Measurements from ENCODE around the gene GALNT2. TPM values are rescaled to one million over a fixed set of nuclear protein-coding genes. Genes with fewer than 3 reads are reported as not detected.

Gene GALNT2
- total and polyA plus RNA-seq, 9 of the 15 experiments (the other 6 are each of a cell fraction or from before 2014, with no cell fraction given) = 1.6 to 106 (median 51.9) TPM

- Histone ChIP-seq H3K4me1 (replicated peaks in 1 of 2; ENCODE audit: control insufficient read depth in 2 of 2, insufficient read depth in 2 of 2, low read length in 2 of 2) (peaks cover 86 to 93% of the 10 kb centered on the region in 2 experiments), H2AFZ (ENCODE audit: low read depth, low read length) (no peak overlapping the region), H3K9me3 (replicated peaks; ENCODE audit: control insufficient read depth, insufficient read depth, low read depth, low read length) (no peaks in the 10 kb centered on the region), H3K4me2 (ENCODE audit: insufficient read depth, low read length) (peak overlapping the region; percentile 74), H3K36me3 (ENCODE audit: control insufficient read depth, insufficient read depth, low read length) (peaks cover 3% of the 10 kb centered on the region; the same call in 1 of the 3 replicates), H3K27me3 (ENCODE audit: control insufficient read depth in 2 of 2, insufficient read depth in 2 of 2, low read length in 2 of 2) (no peaks in the 10 kb centered on the region), H3K9me1 (ENCODE audit: control insufficient read depth, insufficient read depth, low read length) (peaks cover 3% of the 10 kb centered on the region), H3K4me3 (no peak overlapping the region; the same call in 1 of the 2 replicates), H3K27ac (ENCODE audit: extremely low read depth, low read depth, low read length) (peak overlapping the region; percentile 79), H3K9ac (ENCODE audit: insufficient read depth in 1 of 2, low read depth in 2 of 2, low read length in 2 of 2) (peak overlapping the region; percentile 44 to 84; a peak in 3 of 4 replicates), H3K79me2 (ENCODE audit: control insufficient read depth, insufficient read depth, low read length) (peaks cover 99% of the 10 kb centered on the region), H4K20me1 (replicated peaks; ENCODE audit: control insufficient read depth, insufficient read depth, low read length) (no peaks in the 10 kb centered on the region; the same call in 1 of the 2 replicates)
- CTCF ChIA-PET (ENCODE audit: low intra/inter-chr PET ratio) = no interaction called here
- FAIRE-seq = peak; percentile 71
- peak in 3 of 4 experiments; percentile 49 to 71 (median 52) for DNase-seq (ENCODE audit: extremely low read depth in 1 of 4, low spot score in 3 of 4)
- 39% methylated on average over 11 of the region's 11 CpGs for WGBS (ENCODE audit: insufficient coverage, low coverage, missing lambda C conversion rate)
- in situ Hi-C loops (cut with MboI) (no loop called here), intact Hi-C loops (cut with micrococcal nuclease) (loop anchor here (2.0 to 5.0 kb wide), 4 partner anchors 18 to 78 kb away; partner anchors contain the start of gene GALNT2)
- POLR2A ChIA-PET = interaction anchor here (1.0 to 3.4 kb wide), 5 partner anchors 9 to 102 kb away, joined by 3 to 20 read pairs (median 4); no protein-coding TSS in a partner anchor
- ATAC-seq = peak; percentile 6
- BruUV-seq (replicated peaks) = no TSS peak
- TF ChIP-seq SMARCA5 (IDR thresholded peaks at IDR 0.05) = no peak
- TF ChIP-seq IFI16 (CRISPR knock-in tag; IDR thresholded peaks at IDR 0.05) = no peak
- TF ChIP-seq CTBP1 (IDR thresholded peaks at IDR 0.05; ENCODE audit: borderline replicate concordance) = peak; percentile 64
- TF ChIP-seq PRPF4 (IDR thresholded peaks at IDR 0.05; ENCODE audit: insufficient read depth, low read depth, low read length, poor library complexity, severe bottlenecking) = no peak
- no peak for TF ChIP-seq ZC3H11A (IDR thresholded peaks at IDR 0.05; ENCODE audit: low read depth, low read length)
- TF ChIP-seq MAFG (tag; conservative IDR thresholded peaks at IDR 0.05) = peak; percentile 67
- TF ChIP-seq SREBF2 (CRISPR knock-in tag; IDR thresholded peaks at IDR 0.05) = no peak
- TF ChIP-seq TFAP4 (CRISPR knock-in tag; IDR thresholded peaks at IDR 0.05; ENCODE audit: borderline replicate concordance) = peak; percentile 9; the same call in 1 of the 2 replicates
- no peak for TF ChIP-seq ZBTB49 (CRISPR knock-in tag; IDR thresholded peaks at IDR 0.05; ENCODE audit: borderline replicate concordance)
- TF ChIP-seq GATAD2A (IDR thresholded peaks at IDR 0.05) = no peak
- TF ChIP-seq THRAP3 (IDR thresholded peaks at IDR 0.05; ENCODE audit: borderline replicate concordance) = no peak
- peak; percentile 53 for TF ChIP-seq CBFA2T2 (conservative IDR thresholded peaks at IDR 0.05)
- no peak for TF ChIP-seq POLR3A (IDR thresholded peaks at IDR 0.05; ENCODE audit: borderline replicate concordance, extremely low read depth, insufficient read depth, insufficient read length)
- 0 out of 2 replicates have a peak, but pooled peaks have one; percentile 38 for TF ChIP-seq HBP1 (CRISPR knock-in tag; IDR thresholded peaks at IDR 0.05)
- no peak for TF ChIP-seq POLR2AphosphoS5 (IDR thresholded peaks at IDR 0.05; ENCODE audit: control insufficient read depth, insufficient read depth, low read depth, low read length)
These were observed 77.9 kb downstream of the GALNT2 start for GRCh38 chr1:230144758-230145504.

Measured in K562 (cell line).